ENCODE measurements around the gene RFC4. TPM values are rescaled to one million over a fixed set of nuclear protein-coding genes. Genes with fewer than 3 reads are reported as not detected.

RFC4 gene
- 107 and 109 TPM in 2 replicates for total RNA-seq (2014; rRNA removed; shearing (Covaris generic))
- 60.3 and 73.3 TPM in 2 replicates for polyA plus RNA-seq (2016; fragmentation: Nextera tagmentation; extraction: Ambion mirVana)
- long read RNA-seq, transcript RFC4-201 (11 exons, 1,384 nt): major isoform, 85 of 161 reads
- long read RNA-seq, transcript RFC4-202 (11 exons, 1,448 nt): minor isoform, 57 of 161 reads
- long read RNA-seq, partial matches to known transcripts: 8 of 161 reads
- long read RNA-seq, other reads (novel, unspliced or antisense): 11 of 161 reads

GRCh38 chr3:186806089-186807055 lies at the start of gene RFC4:
Gene RFC4, minus strand, starts transcription at chr3:186806482. Its CDS starts 1,769 bp downstream, at chr3:186804713.
- no peaks in the 10 kb centered on the region for H3K27me3 ChIP-seq (ENCODE audit: insufficient read depth)
- no peaks in the 10 kb centered on the region for H3K9me2 ChIP-seq (ENCODE audit: insufficient read depth)
- H3K4me3 Mint-ChIP-seq: peak within 1 kb of the TSS; percentile 94
- peak within 1 kb of the TSS; percentile 95 for H3K27ac Mint-ChIP-seq
- peak; percentile 91 for ATAC-seq
- peaks cover 7% of the 10 kb centered on the region for H3F3A ChIP-seq (replicated peaks; ENCODE audit: low read depth)
- H3K4me3 ChIP-seq: peak within 1 kb of the TSS; percentile 89
- peak; percentile 96 for TF ChIP-seq CREB1 (CRISPR knock-in tag; IDR thresholded peaks at IDR 0.05; ENCODE audit: low read depth)
- TF ChIP-seq ZNF331 (CRISPR knock-in tag; IDR thresholded peaks at IDR 0.05; ENCODE audit: low read depth): no peak
- TF ChIP-seq ETS1 (IDR thresholded peaks at IDR 0.05): peak; percentile 77
- TF ChIP-seq POLR2AphosphoS5 (IDR thresholded peaks at IDR 0.05; ENCODE audit: low read depth): peak; percentile 93
- no peaks in the 10 kb centered on the region for H3K9me3 Mint-ChIP-seq
- peaks cover 24% of the 10 kb centered on the region for H3K79me2 ChIP-seq (replicated peaks; ENCODE audit: insufficient read depth)
- peaks cover 3% of the 10 kb centered on the region for H3K27me3 Mint-ChIP-seq (ENCODE audit: insufficient read depth, low read depth, poor library complexity)
- peak within 1 kb of the TSS; percentile 99 for H3K4me2 ChIP-seq
- H4K20me1 ChIP-seq (replicated peaks; ENCODE audit: insufficient read depth): peaks cover 1% of the 10 kb centered on the region; the same call in 1 of the 2 replicates
- peaks cover 35% of the 10 kb centered on the region for H3K36me3 Mint-ChIP-seq (ENCODE audit: low read depth)
- peak within 1 kb of the TSS; percentile 96 for H3K27ac ChIP-seq (ENCODE audit: low read depth)
- peaks cover 14% of the 10 kb centered on the region; the same call in 1 of the 2 replicates for H3K4me1 ChIP-seq (ENCODE audit: insufficient read depth)
- H3K4me1 Mint-ChIP-seq: peaks cover 6% of the 10 kb centered on the region; the same call in 2 of the 3 replicates
- peaks cover 27% of the 10 kb centered on the region; the same call in 1 of the 2 replicates for H3K36me3 ChIP-seq (ENCODE audit: insufficient read depth)
- H2AFZ ChIP-seq: peak within 1 kb of the TSS; percentile 92
- DNase-seq (ENCODE audit: low spot score): peak; percentile 88

- Mint-ChIP-seq H3K27me3 (ENCODE audit: insufficient read depth, low read depth, poor library complexity) (no peaks in the 10 kb centered on the region), H3K4me1 (0 out of 3 replicates have a peak, but pooled peaks cover 2% of the 10 kb centered on the region), H3K9me3 (no peaks in the 10 kb centered on the region), H3K4me3 (no peak overlapping the region), H3K27ac (no peak overlapping the region), H3K36me3 (ENCODE audit: low read depth) (no peaks in the 10 kb centered on the region)
- Histone ChIP-seq H3K27ac (ENCODE audit: low read depth) (no peak overlapping the region), H3K36me3 (ENCODE audit: insufficient read depth) (no peaks in the 10 kb centered on the region; the same call in 1 of the 2 replicates), H3K4me2 (no peak overlapping the region), H3K27me3 (ENCODE audit: insufficient read depth) (no peaks in the 10 kb centered on the region), H2AFZ (no peak overlapping the region), H3K9me2 (ENCODE audit: insufficient read depth) (peaks cover 10% of the 10 kb centered on the region; the same call in 1 of the 2 replicates), H3F3A (replicated peaks; ENCODE audit: low read depth) (no peaks in the 10 kb centered on the region), H4K20me1 (replicated peaks; ENCODE audit: insufficient read depth) (no peaks in the 10 kb centered on the region), H3K79me2 (replicated peaks; ENCODE audit: insufficient read depth) (no peaks in the 10 kb centered on the region), H3K4me3 (no peak overlapping the region), H3K4me1 (ENCODE audit: insufficient read depth) (no peaks in the 10 kb centered on the region)
- ATAC-seq: no peak
- no peak for DNase-seq (ENCODE audit: low spot score)
- TF ChIP-seq POLR2AphosphoS5 (IDR thresholded peaks at IDR 0.05; ENCODE audit: low read depth) (no peak), ZNF331 (CRISPR knock-in tag; IDR thresholded peaks at IDR 0.05; ENCODE audit: low read depth) (no peak), EZH2phosphoT487 (IDR thresholded peaks at IDR 0.05; ENCODE audit: unreplicated experiment) (no peak)
These were observed 48.7 kb upstream of the RFC4 start for GRCh38 chr3:186854954-186855353.

DNA sequence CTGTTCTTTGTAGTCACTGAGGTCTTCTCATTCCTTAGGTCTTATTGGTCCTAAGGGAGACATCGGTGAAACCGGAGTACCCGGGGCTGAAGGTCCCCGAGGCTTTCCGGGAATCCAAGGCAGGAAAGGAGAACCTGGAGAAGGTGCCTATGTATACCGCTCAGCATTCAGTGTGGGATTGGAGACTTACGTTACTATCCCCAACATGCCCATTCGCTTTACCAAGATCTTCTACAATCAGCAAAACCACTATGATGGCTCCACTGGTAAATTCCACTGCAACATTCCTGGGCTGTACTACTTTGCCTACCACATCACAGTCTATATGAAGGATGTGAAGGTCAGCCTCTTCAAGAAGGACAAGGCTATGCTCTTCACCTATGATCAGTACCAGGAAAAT lies 47.9 kb upstream of the RFC4 start:
- no peak for ATAC-seq
- Mint-ChIP-seq H3K27me3 (ENCODE audit: insufficient read depth, low read depth, poor library complexity) (no peaks in the 10 kb centered on the region), H3K36me3 (ENCODE audit: low read depth) (no peaks in the 10 kb centered on the region), H3K9me3 (no peaks in the 10 kb centered on the region), H3K4me3 (no peak overlapping the region), H3K4me1 (no peaks in the 10 kb centered on the region), H3K27ac (no peak overlapping the region)
- Histone ChIP-seq H3K9me2 (ENCODE audit: insufficient read depth) (peaks cover 10% of the 10 kb centered on the region; the same call in 1 of the 2 replicates), H3K4me2 (no peak overlapping the region), H3K27me3 (ENCODE audit: insufficient read depth) (no peaks in the 10 kb centered on the region), H3F3A (replicated peaks; ENCODE audit: low read depth) (no peaks in the 10 kb centered on the region), H4K20me1 (replicated peaks; ENCODE audit: insufficient read depth) (no peaks in the 10 kb centered on the region), H3K79me2 (replicated peaks; ENCODE audit: insufficient read depth) (no peaks in the 10 kb centered on the region), H3K36me3 (ENCODE audit: insufficient read depth) (no peaks in the 10 kb centered on the region; the same call in 1 of the 2 replicates), H3K4me3 (no peak overlapping the region), H3K27ac (ENCODE audit: low read depth) (no peak overlapping the region), H3K4me1 (ENCODE audit: insufficient read depth) (no peaks in the 10 kb centered on the region), H2AFZ (no peak overlapping the region)
- DNase-seq (ENCODE audit: low spot score): no peak
- no peak for TF ChIP-seq EZH2phosphoT487 (IDR thresholded peaks at IDR 0.05; ENCODE audit: unreplicated experiment)
- no peak for TF ChIP-seq ZNF331 (CRISPR knock-in tag; IDR thresholded peaks at IDR 0.05; ENCODE audit: low read depth)
- TF ChIP-seq NANOG (IDR thresholded peaks at IDR 0.05; ENCODE audit: borderline replicate concordance): no peak
- no peak for TF ChIP-seq ETS1 (IDR thresholded peaks at IDR 0.05)
- no peak for TF ChIP-seq ZNF114 (CRISPR knock-in tag; IDR thresholded peaks at IDR 0.05)
- no peak for TF ChIP-seq JUNB (IDR thresholded peaks at IDR 0.05; ENCODE audit: unreplicated experiment)
- no peak for TF ChIP-seq CREB1 (CRISPR knock-in tag; IDR thresholded peaks at IDR 0.05; ENCODE audit: low read depth)
- TF ChIP-seq, protein P1, sequence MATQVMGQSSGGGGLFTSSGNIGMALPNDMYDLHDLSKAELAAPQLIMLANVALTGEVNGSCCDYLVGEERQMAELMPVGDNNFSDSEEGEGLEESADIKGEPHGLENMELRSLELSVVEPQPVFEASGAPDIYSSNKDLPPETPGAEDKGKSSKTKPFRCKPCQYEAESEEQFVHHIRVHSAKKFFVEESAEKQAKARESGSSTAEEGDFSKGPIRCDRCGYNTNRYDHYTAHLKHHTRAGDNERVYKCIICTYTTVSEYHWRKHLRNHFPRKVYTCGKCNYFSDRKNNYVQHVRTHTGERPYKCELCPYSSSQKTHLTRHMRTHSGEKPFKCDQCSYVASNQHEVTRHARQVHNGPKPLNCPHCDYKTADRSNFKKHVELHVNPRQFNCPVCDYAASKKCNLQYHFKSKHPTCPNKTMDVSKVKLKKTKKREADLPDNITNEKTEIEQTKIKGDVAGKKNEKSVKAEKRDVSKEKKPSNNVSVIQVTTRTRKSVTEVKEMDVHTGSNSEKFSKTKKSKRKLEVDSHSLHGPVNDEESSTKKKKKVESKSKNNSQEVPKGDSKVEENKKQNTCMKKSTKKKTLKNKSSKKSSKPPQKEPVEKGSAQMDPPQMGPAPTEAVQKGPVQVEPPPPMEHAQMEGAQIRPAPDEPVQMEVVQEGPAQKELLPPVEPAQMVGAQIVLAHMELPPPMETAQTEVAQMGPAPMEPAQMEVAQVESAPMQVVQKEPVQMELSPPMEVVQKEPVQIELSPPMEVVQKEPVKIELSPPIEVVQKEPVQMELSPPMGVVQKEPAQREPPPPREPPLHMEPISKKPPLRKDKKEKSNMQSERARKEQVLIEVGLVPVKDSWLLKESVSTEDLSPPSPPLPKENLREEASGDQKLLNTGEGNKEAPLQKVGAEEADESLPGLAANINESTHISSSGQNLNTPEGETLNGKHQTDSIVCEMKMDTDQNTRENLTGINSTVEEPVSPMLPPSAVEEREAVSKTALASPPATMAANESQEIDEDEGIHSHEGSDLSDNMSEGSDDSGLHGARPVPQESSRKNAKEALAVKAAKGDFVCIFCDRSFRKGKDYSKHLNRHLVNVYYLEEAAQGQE (IDR thresholded peaks at IDR 0.05; ENCODE audit: unreplicated experiment): no peak
- no peak for TF ChIP-seq EZH2 (IDR thresholded peaks at IDR 0.05; ENCODE audit: low read depth, unreplicated experiment)
